Stimulated activated CD4-positive, alpha-beta T cell treated with anti-CD3 and anti-CD28 coated beads, Interleukin-4, amount 100 ng/mL, for 4 hours (primary cell): Measurements from ENCODE around the gene PRPSAP2.
A peak's percentile ranks its signal among the peaks of the same experiment; 100 is the strongest.

Experiments
- DNase-seq, 2 experiments: peaks; one replicate each; pipeline ENCODE4 v3.0.0-alpha.2; 2020

The PRPSAP2 gene

DNA sequence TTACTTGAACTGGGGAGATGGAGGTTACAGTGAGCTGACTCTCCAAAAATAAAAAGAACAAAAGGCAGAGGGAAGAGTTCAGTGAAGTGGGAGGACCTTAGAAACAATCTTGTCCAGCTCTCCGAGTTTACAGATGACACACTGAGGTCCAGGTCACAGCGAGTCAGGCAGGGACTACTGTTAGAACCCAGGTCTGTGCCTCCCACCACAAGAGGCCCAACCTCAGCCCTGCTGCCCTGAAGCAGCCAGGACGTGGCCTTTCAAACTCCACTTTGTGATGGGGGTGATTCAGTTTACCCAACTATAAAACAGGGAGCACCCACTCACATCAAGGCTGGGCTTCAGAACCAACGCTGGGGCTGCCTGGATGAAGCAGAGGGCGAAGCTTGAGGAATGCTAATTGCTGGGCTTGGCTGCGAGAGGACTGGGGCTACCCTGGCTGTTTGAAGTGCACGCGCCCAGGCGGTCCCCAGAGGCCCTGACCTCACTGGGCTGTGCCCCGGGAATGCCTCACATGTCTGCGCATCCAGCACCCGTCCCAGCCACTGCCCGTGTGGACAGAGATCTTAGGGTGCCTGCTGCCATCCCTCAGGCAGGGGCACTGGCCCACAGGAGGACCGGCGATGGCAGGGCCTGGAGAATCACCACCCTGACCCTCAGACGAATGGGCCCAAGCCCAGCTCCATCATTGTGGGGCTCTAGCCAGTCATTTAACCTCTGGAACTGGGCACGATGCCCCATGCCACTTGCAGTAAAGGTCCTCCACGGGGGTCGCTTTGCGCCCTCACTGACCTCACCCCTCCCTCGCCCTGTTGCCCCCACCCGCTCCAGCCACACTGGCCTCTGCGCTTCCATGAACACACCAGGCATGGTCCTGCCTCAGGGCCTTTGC is 105.4 kb downstream of the PRPSAP2 start:
- DNase-seq = no peak

DNA sequence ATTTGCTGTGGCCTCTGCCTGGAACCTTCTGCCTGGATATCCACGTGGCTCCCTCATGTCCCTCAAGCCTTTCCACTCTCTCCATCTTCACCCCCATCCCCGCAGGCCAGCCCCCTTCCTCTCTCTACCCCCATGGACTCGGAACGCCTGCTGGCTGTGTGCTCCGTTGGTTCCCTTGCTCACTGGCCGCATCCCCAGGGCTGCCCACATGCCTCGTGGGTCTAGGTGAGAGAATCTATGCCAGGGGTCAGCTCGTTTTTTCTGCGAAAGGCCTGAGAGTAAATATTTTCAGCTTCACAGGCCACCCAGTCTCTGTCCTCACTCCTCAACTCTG is 106.1 kb downstream of the PRPSAP2 start:
- no peak for DNase-seq

DNA sequence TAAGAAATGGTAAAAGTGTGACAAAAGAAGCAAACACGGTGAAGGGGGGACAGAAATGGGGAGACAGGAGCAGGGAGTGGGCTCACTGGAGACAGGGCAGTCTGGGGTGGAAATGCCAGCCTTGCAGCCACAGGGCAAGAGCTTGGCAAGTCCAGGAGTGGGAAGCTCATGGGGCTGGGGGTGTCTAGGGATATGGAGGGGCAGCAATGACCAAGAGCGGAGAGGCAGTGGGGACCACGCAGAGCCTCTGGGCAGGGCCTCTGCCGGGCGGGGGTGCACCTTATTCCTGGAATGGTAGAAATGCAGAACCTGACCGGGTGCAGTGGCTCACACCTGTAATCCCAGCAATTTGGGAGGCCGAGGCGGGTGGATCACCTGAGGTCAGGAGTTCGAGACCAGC is 106.6 kb downstream of the PRPSAP2 start:
- no peak for DNase-seq

DNA sequence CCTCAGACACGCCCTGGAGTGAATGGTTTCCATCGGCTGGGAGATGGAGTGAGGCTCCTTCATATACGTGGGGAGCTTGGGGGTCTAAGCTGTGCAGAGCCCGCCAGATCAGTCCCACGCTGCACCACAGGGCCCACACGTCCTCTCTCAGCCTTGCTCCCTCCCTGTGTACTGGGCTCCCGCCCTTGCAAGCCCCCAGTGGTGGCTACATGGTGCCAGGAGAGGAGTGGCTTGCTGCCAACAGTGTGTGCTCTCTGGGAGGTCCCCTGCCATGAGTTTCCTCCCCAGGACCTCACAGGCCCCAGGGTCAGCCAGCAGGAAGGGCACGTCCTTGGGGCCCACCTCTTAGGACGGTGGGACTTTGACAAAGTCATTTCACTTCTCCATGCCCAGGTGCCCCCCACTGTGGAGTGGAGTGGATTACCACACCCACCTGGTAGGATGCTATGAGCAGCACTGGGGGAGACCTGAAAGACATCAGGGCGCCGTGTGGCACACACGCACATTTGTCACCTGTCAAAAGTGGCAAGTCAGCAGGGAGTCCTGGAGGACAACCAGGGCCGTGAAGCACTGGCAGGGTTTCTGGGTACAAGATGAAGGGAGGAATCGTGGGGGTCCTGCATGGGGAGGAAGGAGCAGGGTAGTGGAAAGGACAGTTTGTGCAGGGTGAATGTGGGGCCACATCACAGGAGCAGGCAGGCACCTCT is 107.8 kb downstream of the PRPSAP2 start:
- no peak for DNase-seq

DNA sequence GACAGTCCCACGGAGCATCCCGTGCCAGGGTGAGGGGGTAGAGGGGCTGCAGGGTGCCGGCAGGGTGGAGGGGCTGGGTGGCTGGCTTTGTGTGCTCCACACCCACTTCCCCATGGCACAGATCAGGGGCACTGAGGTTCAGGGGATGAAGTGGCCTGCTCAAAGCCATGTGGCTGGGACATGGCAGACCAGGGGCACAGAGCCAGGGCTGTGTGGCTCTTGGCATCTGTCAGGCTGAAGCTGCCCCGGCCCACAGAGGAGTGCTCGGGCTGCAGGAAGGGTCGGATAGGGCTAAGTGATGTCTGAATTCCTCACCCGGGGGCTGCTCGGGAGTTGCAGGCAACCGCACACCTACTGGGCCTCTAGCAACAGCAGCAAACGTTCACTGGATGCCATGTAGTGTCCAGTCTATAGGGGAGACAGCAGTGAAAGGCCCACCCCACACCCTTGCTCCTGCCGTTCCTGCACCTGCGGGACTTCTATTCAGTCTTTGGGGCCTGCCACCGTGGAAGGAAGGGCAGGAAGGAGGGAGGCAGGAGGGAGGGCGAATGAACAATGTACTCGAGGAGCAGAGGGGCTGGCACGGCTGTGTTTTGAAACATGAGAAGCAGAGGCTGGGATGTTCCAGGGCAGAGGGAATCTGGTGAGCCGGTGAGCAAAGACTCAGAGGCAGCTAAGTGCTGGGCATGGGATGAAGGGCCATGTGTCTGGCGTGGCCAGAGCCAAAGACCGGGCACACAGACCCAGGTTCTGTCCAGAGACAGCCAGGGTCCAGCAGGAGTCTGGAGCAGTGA is 109.1 kb downstream of the PRPSAP2 start:
- DNase-seq = no peak

DNA sequence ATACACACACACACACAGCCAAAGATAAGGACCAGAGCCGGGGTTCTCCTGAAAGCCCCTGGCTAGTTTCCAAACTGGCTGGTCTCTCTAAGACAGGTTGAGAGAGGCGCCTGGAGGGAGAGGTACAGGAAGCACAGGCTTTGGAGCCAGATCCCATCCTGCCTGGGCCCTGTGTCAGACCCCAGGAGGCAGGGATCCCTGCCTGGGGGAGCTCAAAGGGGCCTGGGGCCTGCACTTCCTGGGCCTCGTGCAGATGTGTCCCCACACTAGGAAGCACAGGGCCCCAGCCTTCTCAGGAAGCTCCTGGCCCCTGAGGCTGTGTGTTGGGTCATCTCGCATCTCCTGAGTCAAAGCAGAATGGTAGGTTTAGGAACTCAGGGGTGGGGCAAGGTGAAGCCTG is 110.0 kb downstream of the PRPSAP2 start:
- DNase-seq = no peak

DNA sequence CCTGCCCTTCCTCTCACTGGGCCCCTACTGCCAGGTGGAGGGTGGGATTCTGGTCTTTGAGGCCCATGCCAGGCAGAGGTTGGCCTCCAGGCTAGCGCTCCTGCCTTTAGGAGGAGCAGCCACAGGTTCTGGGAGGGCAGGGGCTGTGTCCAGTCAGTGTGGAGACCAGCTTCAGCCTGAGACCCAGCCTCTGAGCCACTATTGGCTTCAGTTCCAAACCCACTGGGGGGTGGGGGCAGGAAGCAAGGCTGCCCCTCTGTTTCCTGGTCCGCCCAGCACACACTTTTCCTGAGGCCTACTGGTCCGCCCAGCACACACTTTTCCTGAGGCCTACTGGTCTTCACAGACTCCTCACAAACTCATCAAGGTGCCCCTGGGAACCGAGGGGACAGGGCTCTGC is 110.4 kb downstream of the PRPSAP2 start:
- no peak for DNase-seq

DNA sequence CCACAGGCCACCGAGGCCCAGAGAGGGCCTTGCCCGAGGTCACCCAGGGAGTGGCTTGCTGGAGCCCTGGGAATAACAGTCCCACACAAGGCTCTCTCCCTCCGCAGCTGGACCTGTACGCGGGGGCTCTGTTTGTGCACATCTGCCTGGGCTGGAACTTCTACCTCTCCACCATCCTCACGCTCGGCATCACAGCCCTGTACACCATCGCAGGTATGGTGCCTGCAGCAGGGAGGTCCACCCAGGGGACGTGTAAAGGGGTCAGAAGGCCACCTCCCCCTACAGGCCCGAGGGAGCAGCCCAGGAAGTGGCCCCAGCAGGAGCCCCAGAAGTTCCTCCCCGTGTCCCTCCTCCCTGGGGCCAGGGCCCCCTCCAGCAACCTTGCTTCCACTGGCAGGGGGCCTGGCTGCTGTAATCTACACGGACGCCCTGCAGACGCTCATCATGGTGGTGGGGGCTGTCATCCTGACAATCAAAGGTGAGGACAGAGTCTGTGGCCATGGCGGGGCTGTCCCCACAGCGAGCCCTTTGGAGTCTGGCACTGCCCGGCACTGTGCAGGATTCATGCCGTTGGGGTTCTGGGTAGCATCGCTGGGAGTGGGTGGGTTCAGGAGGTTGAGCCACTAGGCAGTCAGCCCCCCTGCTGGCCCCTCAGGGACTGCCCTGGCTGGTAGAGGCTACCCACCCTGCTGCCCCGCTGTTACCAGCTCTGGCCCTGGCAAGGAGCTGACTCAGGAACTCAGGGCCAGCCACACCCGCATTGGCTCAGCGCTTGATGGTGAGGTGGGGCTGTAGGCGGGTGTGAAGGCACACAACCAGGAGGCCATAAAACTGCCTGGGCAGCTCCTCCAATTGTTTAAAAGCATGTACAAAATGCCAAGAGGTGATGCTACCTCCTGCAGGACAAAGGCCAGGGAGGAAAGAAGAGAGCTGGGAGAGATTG is 111.3 kb downstream of the PRPSAP2 start:
- DNase-seq = no peak

DNA sequence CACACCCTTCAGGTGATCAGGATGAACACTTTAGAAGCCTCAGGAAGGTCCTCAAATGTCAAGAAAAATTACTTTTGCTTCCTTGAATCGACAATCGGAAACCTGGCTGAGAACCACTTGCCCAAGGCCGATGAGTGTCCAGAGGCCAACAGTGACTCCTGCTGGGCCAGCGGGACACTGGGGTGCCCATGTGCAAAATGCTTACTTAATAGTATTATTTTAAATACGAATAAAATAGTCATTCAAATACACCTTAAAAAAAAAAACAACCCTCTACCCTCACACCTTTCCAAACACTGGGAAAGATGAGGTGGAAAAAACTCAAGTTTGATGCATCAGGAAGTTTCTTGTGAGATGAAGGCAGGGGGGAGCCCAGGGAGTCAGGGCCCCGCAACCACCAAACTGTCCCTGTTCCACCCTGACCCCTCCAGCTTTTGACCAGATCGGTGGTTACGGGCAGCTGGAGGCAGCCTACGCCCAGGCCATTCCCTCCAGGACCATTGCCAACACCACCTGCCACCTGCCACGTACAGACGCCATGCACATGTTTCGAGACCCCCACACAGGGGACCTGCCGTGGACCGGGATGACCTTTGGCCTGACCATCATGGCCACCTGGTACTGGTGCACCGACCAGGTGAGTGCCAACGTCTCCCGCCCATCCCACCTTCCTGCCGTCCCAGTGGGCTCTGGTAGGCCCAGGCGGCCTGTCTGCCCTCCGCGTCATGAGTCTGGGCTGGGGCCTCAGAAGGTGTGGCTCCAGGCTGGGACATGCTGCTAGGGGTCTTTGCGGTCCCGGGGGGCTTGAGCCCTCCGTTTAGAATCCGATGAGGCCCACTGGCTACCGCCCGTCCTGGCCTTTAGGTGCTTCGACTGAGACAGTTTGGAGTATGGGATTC is 112.9 kb downstream of the PRPSAP2 start:
- DNase-seq = no peak

DNA sequence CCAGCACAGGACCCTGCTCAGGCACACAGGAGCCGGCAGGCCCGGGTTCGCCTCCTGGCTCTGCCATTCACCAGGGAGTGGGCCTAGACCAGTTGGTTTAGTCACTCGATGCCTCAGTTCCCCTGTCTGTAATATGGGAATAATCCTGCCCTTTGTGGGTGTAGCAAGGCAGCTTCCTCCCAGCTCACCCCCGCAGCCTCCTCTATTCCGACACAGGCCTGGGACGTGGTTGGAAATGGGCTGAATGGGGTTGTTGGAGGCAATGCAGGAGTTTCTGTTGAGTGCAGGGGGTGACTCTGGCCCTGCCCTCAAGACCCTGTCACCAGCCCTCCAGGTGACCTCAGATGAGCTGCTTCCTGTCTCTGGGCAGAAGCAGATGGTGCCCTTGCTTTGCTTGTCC is 113.9 kb downstream of the PRPSAP2 start:
- DNase-seq = no peak

DNA sequence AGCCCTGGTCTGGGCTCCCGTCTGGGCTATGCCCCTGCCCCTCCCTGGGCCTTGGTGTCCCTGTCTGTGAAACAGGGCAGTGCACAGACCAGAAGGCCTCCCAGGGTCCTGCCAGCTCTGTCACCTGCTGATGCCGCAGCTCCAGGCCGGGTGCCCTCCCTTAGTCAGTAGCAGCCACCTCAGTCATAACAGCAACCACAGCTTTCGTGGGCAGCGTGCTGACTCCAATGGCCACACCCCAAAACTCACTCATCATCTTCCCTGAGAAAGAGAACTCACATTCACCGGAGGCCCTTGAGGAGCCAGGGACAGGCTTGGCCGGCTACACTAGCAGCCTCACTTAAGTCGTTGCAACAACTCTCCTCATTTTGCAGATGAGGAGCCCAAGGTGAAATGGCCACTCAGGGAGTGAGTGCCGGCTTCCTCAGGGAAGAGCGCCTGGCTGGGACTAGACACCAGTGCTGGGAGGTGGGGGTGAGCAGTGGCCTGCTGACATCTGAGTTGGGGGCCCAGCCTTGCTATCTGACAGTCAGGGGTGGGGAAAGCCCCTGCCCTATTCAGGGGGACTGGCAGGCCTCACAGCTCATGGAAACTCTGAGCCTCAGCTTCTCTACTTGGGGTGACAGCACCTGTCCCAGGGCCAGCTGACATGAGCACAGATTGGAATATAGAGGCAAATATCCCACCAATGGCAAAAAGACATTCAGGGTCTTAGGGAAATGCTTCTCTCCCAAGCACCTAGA is 116.6 kb downstream of the PRPSAP2 start:
- DNase-seq = peak in 1 of 2 experiments; percentile 50

DNA sequence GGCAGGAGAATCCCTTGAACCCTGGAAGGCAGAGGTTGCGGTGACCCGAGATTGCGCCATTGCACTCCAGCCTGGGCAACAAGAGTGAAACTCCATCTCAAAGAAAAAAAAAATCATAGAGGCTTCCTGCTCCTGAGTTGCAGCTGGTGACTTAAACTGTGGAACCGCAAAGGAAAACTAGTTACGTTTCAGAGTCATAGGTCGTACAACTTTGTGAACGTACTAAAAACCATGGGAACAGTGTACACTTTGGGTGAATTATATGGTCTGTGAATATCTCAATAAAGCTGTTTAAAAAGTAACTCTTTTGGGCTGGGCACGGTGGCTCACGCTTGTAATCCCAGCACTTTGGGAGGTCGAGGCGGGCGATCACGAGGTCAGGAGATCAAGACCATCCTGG is 117.7 kb downstream of the PRPSAP2 start:
- no peak for DNase-seq

DNA sequence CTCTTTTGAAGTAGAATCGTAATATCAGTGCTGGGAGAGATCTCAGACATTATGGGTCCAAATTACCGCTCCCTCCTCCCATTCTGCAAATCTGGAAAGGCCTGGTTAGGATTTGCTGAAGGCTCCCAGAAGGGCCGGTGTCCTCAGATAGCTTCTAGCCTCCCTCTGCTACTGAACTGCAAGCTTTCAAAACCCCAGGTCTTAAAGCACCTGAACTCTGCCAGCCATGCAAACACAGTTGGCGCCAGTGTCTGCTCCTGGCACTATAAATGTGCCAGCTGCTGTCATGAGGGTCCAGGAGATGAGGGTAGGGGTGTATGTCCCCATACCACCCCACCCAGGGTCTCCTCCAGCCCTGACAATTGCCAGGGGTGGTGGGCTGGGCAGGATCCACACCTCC is 118.3 kb downstream of the PRPSAP2 start:
- DNase-seq = no peak

DNA sequence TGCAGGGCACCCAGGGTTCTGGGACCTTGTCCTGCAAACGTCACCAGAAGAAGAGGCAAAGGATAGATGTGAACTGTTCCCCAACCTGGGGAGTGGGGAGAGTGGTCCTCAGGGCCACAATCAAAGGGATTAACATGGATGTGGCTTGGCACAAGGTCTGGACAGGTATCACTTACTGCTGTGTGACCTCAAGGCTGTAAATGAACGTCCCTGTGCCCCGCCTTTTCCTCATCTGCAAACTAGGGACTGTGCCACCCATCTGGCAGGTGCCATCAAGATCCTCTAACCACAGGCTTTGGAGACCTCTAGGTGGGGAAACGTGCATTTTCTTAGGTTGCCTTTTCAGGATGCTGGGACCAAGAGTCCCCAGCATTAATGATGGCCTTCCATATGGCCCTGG is 119.1 kb downstream of the PRPSAP2 start:
- DNase-seq = no peak

DNA sequence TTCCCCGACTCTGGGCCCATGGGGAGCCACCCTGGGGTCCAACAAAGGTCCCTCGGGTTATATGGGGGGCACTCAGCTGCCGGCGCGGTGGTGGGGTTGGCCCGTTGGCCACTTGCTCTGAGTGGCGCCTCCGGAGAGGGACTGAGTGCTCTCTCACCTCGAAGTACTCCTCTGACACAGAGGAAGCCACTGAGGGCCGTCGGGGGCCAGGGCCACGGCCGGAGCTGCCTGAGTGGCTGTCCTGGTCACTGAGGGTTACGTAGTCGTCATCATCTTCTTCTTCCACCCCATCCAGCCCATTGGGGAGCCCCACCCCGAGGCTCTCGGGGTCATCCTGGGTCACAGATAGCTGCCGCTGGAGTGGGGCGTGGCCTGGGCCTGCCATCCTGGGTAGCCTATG is 119.7 kb downstream of the PRPSAP2 start:
- no peak for DNase-seq

DNA sequence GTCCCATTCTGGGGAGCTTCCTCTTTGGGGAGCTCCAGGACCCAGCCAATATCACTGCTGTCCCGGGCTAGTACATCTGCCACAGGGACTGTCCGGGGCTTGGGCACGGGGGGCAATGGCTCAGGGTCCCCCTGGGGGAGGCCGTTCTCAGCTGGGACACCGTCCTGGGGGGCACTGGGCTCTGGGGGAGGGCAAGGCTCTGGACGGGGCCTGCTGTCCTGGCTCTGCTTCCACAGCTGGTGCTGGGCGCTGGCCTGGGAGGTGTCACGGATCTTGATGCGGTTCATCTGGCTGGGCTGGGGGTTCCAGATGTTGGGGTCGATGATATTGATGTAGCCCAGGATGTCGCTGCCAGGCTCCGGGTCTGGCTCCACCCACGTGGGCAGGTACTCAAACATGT is 120.1 kb downstream of the PRPSAP2 start:
- DNase-seq = no peak

DNA sequence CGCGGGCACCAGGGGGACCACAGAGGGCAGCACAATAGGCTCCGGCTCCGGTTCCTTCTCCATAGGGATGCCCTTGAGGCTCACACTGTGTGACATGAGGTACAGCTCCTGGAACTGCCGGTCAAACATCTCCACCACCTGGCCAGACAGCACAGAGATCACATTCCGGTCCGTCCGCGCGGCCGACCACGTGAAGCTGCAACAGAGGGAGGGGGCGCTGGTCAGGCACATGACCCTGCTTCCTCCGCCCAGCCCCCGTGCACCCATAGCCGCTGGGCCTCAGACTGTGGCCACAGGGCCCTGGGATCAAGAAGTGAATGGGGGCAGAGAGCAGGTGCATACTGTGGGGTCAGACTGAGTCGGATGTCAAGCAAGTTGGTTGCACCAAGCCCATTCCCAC is 120.7 kb downstream of the PRPSAP2 start:
- no peak for DNase-seq
